Neutrophil (primary cell): ENCODE results near the gene CACNA1C.

Experiments
- H3K27ac ChIP-seq: fragments of 200-600 bp; sonication (generic); 2 replicates; pipeline ENCODE4 v1.5.1; 2016; ENCODE audit warnings: mild to moderate bottlenecking, moderate library complexity
- H3K27me3 ChIP-seq: fragments of 200-600 bp; sonication (generic); 2 replicates; pipeline ENCODE4 v1.6.0; 2016; ENCODE audit warnings: mild to moderate bottlenecking
- H3K36me3 ChIP-seq: fragments of 200-600 bp; sonication (generic); 2 replicates; pipeline ENCODE4 v1.5.1; 2017
- H3K4me1 ChIP-seq, 2 experiments: fragments of 200-600 bp in 1 of 2; sonication (generic) in 1 of 2; 1 replicate in 1 of 2; 2 replicates in 1 of 2; pipeline versions ENCODE4 v1.5.1 to v1.6.1; 2013 to 2016; ENCODE audit warnings: low read depth in 1 of 2, low read length in 1 of 2, mild to moderate bottlenecking in 1 of 2, moderate library complexity in 1 of 2; ENCODE audit not compliant: control insufficient read depth in 1 of 2, insufficient read depth in 1 of 2
- H3K4me3 ChIP-seq, 2 experiments: fragments of 200-600 bp in 1 of 2; sonication (generic) in 1 of 2; 1 replicate in 1 of 2; 2 replicates in 1 of 2; pipeline ENCODE4 v1.5.1; 2013 to 2016; ENCODE audit warnings: low read depth in 1 of 2, low read length in 1 of 2, mild to moderate bottlenecking in 1 of 2, moderate library complexity in 1 of 2
- H3K9me3 ChIP-seq: fragments of 200-600 bp; sonication (generic); 2 replicates; pipeline ENCODE4 v1.5.1; 2016
- CTCF ChIP-seq: fragments of 200-600 bp; sonication (generic); IDR thresholded peaks from 2 replicates; pipeline ENCODE4 v1.5.1; 2016; ENCODE audit warnings: antibody characterized with exemption

Gene CACNA1C

GRCh38 chr12:2322554-2323120, 269.9 kb downstream of the CACNA1C start:
- no peak overlapping the region for H3K27ac ChIP-seq
- H3K4me1 ChIP-seq = peaks cover 20 to 21% of the 10 kb centered on the region in 2 experiments
- no peak for TF ChIP-seq CTCF
- H3K4me3 ChIP-seq = no peak overlapping the region
- no peaks in the 10 kb centered on the region for H3K9me3 ChIP-seq
- H3K36me3 ChIP-seq = no peaks in the 10 kb centered on the region
- no peaks in the 10 kb centered on the region for H3K27me3 ChIP-seq

- H3K36me3 ChIP-seq = no peaks in the 10 kb centered on the region
Measured at GRCh38 chr12:2323532-2324255, 270.9 kb downstream of the CACNA1C start.

GRCh38 chr12:2324387-2324786, 271.6 kb downstream of the CACNA1C start:
- Histone ChIP-seq H3K27me3 (no peaks in the 10 kb centered on the region), H3K4me3 (no peak overlapping the region), H3K27ac (no peak overlapping the region), H3K36me3 (no peaks in the 10 kb centered on the region), H3K9me3 (no peaks in the 10 kb centered on the region), H3K4me1 (peaks cover 20 to 21% of the 10 kb centered on the region in 2 experiments)
- no peak for TF ChIP-seq CTCF

More at GRCh38 chr12:2323532-2324255, 270.9 kb downstream of the CACNA1C start:
- H3K27me3 ChIP-seq = no peaks in the 10 kb centered on the region
- TF ChIP-seq CTCF = no peak
- H3K4me1 ChIP-seq = peaks cover 20 to 21% of the 10 kb centered on the region in 2 experiments
- H3K9me3 ChIP-seq = no peaks in the 10 kb centered on the region
- H3K4me3 ChIP-seq = no peak overlapping the region
- no peak overlapping the region for H3K27ac ChIP-seq

GRCh38 chr12:2325519-2325918, 272.7 kb downstream of the CACNA1C start:
- no peak for TF ChIP-seq CTCF
- H3K36me3 ChIP-seq = no peaks in the 10 kb centered on the region
- no peak overlapping the region for H3K4me3 ChIP-seq
- no peaks in the 10 kb centered on the region for H3K27me3 ChIP-seq
- peaks cover 20 to 21% of the 10 kb centered on the region in 2 experiments for H3K4me1 ChIP-seq
- no peaks in the 10 kb centered on the region for H3K9me3 ChIP-seq
- no peak overlapping the region for H3K27ac ChIP-seq

GRCh38 chr12:2326470-2326869, 273.7 kb downstream of the CACNA1C start:
- H3K27me3 ChIP-seq = no peaks in the 10 kb centered on the region
- TF ChIP-seq CTCF = no peak

More at GRCh38 chr12:2326470-2326869, 273.7 kb downstream of the CACNA1C start:
- H3K9me3 ChIP-seq = no peaks in the 10 kb centered on the region
- H3K36me3 ChIP-seq = no peaks in the 10 kb centered on the region
- no peak overlapping the region for H3K4me3 ChIP-seq
- H3K27ac ChIP-seq = no peak overlapping the region
- peaks cover 20 to 21% of the 10 kb centered on the region in 2 experiments for H3K4me1 ChIP-seq
